ENCODE measurements around the gene PLXNA3.
"Not testable (repeated sequence)": the region's sequence is repeated elsewhere in the genome, so short reads cannot be mapped to it uniquely, and the experiment has no call there.

Gene PLXNA3

DNA sequence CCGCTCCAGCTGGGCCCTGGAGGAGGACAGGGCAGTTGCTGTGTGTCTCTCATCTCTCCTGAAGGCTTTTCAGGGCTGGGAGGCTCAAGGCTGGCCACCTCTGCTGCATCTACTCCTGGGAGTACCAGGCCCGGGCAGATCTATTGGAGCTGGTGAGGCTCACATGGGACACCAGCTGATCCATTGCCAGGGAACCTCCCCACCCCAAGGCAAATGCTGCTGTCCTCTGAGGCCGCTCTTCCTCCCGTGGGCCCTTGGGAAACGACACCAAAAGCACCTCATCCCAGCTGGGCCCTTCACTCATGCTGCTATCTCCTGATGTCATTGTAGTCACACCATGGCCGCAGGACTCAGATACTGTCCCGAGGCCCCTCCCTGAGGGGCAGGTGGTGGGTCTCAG lies 24.7 kb downstream of the PLXNA3 start:
- no peak for DNase-seq

DNA sequence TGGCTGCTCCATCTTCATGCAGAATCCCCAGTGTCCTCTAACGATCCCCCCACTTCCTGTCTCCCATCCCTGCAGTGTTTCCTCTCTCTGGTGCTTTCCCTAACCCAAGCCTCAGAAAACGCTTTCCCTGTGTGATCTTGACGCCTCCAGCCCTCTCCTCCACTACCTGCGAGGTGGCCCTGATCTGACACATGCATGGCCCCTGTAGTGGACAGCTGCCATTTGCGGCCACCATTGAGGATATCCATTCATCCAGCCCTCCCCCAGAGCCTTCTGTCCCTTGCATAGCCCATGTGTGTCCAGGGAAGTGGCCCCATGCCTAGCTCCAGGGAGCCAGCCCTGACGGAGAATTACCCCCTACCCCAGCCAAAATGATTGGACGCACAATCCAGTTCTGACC lies 25.2 kb downstream of the PLXNA3 start:
- no peak for DNase-seq

DNA sequence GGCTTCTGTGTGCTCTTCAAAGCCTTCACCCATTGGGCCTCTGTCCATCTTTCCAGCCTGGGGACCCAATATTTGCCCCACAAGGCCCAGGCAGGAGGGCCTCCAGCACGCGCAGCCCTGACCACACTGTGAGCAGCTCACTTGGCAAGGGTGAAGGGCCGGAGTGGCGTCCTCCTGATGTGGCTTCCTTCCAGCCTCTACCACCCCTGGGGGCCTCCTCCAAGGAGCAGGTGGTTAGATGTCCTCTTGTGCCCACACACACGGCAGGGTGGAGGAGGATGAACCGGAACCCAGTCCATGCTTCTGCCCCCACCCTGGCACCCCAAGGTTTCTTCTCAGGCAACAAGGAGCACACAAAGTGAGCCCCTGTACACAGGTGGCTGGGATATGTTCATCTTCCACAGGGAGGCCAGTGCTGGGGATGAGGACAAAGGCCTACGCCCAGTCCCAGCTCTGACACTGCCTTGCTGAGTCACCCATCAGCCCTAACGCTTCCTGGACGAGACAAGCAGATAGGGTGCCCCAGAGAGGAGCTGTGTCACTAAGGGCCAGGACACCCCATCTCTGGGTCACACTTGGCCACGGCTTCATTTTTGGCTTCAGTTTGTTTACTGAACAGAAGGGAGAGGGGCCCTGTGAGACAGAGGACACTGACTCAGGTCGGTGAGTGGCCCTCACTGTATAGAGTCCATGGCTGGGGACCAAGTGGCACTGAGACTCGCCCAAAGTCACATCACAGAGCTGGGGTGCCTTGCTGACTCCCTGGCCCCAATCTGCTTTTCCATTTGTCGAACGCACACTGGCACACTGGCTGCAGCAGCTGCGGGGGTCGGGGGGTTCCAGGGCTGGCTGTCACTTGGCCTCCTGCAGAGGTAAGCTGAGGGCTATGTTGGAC lies 26.4 kb downstream of the PLXNA3 start:
- peak; percentile 38 for DNase-seq

DNA sequence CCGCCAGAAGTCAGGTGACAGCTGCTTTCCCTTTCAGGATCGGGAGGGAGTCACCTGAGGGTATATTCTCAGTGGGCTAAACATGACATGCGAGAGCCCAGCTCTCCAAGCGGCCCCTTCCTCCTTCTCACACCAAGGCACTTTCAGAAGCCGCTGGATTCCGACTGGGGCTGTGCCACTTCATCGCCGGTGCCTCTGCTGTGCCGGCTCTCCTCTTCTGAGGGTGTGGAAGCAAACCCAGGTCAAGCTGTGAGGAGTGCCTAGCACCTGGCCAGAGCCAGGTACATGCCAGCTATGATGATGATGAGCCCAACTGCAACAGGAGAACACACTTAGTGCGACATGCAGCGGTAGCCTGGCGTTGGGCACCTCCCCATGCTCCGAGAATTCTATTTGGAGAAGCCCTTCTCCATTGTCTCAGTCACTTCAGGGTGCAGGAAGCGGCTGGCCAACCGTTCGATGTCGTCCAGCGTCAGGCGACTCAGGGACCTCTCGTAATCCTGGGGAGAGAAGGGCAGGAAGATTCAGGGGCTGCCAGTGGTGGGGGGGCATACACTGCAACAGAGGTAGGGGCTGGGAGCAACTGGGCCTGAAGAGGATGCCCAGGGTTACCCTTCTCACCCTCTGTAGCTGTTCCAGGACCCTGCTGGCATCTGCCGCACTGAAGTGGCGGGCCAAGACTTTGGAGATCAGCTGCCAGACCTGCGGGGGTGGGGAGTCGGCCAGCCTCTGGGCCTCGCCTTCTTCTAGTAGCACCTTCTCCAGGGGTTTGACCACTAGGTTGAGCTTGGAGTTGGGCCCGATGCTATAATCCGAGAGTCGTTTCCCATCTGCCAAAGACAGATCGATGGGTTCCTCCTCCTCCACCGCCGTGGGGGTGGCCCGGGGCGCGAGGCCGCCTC lies 27.3 kb downstream of the PLXNA3 start:
- DNase-seq = no peak

DNA sequence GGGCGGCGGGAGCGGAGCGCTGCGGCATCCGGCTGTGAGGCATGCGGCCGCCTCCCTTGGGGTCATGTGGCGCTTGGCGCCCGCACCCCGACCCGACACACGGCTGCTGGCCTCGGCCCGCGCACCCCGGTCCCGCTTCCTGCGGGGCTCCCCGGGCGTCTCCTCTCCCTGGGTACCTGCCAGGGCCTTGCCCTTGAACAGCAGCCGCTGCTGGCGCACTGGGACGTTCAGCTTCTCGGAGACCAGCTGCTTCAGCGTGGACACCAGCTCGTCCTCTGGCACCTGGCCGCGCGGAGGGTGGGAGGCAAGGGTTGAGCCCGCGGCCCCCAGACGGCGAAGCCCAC lies 27.9 kb downstream of the PLXNA3 start:
- peak; percentile 20 for DNase-seq

DNA sequence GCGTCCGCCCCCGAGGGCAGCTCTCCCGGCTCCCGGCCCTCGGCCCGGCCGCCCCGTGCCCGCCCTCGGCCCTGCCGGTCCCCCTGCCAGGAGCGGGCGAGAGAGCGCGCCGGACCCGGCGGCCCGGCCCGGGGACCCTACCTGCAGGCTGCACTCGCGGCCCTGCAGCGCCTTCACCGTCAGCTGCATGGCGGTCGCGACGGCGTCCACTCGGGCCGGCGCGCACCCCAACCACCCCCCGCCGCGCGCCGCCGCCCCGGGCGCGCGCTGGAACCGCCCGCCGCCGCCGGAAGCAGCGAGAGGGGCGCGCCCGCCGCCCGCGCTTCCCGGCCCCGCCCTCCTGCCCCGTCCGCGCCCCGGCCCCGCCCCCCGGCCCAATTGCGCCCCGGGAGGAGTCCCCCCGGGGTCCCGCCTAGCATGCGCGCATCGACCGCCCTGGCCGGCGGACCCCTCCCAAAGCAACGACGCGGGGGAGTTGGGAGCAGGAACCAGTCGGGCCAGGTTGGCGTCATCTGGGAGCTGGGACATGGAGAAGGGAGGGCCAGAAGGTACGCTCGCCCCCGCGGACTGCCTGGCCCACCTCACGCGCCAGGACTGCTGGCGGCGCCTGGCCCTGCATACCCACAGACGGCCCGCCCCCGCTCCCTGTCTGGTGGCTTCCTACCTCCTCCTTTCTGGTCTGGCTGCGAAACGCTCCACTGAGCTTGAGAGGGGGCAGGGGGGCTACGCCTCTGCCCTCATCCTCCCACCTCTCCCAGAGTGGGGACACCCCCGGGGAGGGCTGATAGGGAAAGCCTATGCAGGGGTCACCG lies 28.5 kb downstream of the PLXNA3 start, which contains the start of gene UBL4A:
Gene UBL4A (minus strand): TSS at position 220 of the 812 bp plus-strand sequence. CDS start 31 bp downstream, at position 189.
- peak; percentile 57 for DNase-seq

DNA sequence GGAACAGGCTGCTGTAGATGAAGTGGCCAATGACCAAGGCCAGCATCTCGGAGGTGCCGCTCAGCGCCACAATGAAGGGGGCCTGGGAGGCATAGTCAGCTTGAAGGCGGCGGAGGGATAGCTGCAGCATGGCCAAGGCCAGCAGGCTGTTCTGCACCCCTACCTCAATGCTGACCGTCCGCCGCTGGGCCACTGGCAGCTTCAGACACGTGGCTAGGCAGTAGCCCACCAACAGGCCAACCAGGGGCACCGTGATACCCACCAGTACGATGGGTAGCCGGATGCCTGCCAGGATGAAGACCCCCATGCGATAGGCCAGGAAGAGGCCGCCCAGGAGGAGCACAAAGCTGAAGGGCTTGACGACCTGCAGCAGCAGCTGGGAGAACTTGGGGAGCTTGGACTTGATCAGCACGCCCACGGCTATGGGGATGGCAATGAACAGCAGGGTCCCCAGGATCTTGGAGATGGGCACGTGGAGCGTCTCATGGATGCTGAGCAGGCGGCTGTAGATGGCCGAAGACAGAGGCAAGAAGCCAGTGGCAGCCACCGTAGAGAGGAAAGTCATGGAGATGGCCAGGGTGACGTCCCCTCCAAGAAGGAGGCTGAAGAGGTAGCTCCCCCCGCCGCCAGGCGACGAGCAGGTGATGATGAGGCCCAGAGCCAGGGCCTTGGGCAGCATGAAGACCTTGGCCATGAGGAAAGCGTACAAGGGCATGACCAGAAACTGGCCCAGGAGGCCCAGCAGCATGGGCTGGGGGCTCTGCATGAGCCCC lies 29.6 kb downstream of the PLXNA3 start:
- DNase-seq = no peak

DNA sequence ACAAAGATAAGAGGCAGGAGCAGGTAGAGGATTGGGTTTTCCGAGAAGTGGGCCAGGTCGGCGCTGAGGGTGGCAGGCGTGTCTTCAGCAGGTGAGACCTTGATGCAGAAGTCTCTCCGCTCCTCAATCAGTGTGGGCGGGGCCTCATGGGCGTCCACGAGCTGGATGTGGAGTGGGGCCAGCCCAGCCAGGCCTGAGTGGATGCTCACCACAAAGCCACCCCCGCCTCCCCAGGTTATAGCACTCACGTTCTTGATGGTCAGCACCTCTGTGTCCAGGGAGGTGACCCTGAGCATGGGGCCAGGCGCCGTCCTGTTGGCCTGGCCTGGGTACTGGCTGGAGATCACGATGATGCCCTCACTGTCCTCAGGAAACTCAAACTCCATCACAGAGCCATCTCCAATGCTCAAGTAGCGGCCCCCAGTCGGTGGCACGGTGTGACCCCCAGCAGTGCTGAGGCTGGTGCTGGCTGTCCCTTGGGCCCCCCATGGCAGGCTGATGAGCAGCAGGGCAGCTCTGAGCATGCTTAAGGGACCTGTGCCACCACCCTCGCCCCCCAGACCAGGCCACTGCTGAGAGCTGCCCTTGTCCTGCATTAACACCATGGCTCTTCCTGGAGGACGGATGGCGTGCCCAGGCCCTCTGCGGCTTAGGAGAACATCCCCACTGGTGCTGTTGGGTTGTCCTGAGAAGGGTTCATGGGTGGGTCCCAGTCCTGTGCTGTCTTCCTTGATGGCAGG lies 30.4 kb downstream of the PLXNA3 start:
- DNase-seq = no peak

DNA sequence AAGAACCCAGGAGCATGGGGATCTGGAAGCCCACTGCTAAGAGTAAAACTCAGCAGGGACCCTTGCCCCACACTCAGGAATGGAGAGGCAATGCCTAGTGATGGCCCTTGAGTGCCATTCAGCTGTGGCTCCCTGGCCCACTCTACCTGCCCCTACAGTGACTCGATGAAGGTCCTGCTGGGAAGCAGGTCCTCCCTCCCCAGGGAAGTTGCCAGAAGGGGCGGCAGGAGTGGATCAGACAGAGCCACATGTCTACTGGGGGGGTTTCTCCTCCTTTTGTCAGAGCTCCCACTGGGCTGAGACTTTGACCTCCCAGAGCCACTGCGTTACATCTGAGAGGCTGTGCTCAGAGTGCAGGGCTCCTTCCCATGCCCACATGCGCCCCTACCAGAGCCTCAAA lies 31.1 kb downstream of the PLXNA3 start:
- no peak for DNase-seq

DNA sequence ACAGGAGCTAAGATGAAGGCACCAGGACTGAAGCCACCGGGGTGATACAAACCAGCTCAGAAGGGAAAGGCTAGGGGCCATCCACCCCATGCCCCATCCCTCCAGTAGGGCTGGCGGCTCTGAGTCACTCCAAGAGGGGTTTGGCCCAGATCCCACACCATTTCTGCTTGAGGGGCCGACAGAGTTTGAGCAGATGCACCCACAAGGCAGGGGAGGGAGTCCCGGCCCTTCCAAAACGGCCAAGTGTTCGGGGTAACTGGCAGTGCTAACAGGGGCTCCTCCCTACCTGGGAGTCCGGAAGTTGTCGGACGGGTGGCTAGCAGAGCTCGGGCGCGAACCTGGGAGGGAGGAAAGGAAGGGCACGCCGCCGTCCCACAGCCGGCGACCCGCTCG lies 31.9 kb downstream of the PLXNA3 start:
- DNase-seq = peak; percentile 14

DNA sequence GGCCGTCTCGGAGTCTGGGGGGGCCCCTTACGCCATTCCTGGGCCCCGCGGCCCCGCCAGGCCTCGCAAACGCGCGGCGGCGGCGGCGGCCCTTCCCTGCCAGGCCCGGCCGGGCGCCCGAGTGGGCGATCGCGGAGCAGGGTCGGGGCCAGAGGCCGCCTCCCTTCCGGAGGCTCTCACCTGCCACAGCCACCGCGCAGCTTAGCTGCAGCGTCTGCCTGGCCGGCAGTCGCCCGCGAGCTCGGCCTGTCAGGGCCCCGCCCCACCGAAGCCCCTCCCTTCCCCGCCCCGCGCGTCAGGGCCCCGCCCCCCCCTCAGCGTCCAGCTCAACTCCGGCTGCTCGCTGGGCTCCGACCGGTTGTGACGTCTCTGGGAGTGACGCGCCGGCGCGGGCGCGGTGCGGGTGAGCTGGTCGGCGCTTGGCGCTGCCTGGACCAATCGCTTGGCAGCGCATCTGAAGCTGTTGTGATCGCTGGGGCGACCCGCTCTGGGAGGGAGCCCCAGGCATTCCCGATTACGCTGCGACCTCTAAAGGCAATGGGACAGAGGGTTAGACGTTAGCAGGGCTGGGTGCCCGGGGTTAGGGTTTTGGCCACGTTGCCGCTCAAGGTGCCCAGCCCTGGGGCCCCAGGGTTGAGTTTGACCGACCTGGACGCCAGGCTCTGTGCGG lies 32.5 kb downstream of the PLXNA3 start, which contains the start of gene SLC10A3:
Gene SLC10A3 (minus strand): TSS at position 216 of the 670 bp plus-strand sequence. CDS start 1,689 bp downstream, outside the sequence.
- peak; percentile 96 for DNase-seq

DNA sequence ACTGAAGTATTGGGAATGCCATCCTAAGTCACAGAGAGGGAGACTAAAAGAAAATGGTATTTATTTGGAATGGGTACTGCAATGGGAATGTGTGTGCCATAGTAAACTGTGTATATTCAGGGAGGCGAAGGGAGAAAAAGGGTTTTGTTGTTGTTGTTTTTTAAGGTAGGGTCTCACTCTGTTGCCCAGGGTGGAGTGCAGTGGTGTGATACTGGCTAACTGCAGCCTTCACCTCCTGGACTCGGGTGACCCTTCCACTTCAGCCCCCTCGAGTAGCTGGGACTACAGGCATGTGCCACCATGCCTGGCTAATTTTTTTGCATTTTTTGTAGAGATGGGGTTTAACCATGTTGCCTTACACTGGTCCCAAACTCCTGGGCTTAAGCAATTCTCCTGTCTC lies 36.6 kb downstream of the PLXNA3 start:
- no peak for DNase-seq

DNA sequence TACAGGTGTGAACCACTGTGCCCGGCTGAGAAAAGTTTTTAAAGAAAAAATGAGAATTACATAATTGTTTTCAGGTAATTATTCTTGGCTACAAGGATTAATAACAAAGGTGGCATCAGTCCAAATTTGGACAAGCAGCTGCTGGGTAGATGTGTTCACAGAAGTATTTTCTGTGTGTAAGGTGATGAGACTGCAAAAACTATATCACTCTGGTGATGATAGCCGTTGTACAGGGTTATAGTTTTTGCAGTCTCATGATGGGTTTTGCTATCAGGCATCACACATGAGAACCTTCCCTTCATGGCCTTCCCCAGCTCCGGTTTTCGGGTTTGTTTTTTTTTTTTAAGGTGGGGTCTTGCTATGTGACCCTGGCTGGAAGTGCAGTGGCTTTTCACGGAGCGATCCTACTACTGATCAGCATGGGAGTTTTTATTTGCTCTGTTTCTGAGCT lies 37.4 kb downstream of the PLXNA3 start:
- no peak for DNase-seq

DNA sequence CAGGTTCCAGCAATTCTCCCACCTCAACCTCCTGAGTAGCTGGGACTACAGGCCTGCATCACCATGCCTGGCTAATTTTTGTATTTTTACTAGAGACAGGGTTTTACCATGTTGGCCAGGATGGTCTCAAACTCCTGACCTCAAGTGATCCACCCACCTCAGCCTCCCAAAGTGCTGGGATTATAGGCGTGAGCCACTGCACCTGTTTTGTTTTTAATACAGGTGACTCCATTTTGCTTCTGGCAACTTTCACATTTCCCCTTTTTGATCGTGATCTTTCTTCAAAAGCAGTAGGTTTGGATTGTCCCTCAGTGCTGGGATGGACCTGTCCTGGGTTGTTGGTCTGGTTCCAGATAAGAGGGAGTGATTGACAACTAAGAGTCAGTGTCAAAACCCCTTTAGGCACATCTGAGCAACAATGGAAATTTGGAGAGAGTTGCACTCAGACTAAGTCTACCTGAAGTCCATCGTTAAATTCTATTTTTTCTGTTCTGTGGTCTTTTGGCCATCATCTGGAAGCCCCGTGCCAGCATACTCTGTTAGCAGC lies 38.6 kb downstream of the PLXNA3 start:
- not testable (repeated sequence) for DNase-seq

DNA sequence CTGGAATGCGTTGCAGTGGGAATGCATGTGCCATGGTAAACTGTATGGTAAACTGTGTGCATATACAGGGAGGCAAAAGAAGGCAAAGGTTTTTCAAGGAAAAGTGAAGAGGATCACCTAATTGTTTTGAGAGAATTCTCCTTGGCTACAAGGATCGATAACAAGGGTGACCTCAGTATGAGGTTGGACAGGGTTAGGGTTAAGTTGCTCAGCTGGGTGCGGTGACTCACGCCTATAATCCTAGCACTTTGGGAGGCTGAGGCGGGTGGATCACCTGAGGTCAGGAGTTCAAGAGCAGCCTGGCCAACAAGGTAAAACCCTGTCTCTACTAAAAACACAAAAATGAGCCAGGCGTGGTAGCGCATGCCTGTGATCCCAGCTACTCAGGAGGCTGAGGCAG lies 43.3 kb downstream of the PLXNA3 start:
- DNase-seq = not testable (repeated sequence)

DNA sequence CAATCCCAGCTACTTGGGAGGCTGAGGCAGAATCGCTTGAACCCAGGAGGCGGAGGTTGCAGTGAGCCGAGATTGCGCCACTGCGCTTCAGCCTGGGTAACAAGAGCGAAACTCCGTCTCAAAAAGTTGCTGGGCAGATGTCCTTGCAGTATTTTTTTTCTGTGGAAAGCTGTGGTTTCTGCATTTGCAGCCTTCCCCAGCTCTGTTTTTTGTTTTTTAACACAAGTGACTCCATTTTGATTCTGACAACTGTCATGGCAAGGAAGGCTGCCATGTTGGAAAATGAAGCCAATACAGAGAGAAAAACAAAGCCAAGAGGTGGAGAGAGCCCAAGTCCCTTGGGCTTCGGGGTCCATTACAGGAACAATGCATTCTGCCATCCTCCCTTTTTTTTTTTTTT lies 44.0 kb downstream of the PLXNA3 start:
- no peak for DNase-seq

DNA sequence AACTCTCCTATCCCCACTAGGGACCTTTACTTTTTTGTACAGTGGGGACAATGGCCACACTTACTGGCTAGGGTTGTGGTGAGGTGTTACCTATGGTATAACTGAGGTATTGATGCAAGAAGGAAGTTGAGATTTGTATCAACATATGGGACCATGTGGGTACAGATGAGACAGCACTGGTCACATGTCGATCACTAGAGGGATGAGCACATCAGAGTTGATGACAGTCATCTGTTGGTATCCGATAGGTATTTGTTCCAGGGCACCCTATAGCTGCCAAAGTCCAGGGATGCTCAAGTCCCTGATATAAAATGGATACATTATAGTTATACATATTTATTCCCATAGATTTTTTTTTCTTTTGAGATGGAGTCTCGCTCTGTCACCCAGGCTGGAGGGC lies 44.9 kb downstream of the PLXNA3 start:
- no peak for DNase-seq

DNA sequence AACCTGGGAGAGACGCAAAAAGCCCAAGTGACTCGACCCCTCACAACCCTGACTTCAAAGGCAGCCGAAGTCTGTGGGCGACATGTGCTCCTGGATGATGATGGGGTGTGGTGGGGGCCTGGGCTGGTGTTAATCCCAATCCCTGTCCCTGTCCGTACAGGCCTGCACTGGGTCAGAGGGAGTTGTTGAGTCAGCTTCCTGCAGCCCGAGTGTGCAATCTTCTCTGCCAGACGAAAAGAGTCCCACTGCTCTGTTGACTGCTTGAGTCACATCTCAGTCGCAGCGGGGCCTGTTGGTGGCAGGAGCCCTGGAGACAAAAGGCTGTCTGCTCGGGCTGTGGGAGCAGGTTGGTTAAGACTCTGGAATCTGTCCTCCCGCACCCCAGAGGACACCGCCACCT lies 47.7 kb downstream of the PLXNA3 start:
- DNase-seq = no peak

DNA sequence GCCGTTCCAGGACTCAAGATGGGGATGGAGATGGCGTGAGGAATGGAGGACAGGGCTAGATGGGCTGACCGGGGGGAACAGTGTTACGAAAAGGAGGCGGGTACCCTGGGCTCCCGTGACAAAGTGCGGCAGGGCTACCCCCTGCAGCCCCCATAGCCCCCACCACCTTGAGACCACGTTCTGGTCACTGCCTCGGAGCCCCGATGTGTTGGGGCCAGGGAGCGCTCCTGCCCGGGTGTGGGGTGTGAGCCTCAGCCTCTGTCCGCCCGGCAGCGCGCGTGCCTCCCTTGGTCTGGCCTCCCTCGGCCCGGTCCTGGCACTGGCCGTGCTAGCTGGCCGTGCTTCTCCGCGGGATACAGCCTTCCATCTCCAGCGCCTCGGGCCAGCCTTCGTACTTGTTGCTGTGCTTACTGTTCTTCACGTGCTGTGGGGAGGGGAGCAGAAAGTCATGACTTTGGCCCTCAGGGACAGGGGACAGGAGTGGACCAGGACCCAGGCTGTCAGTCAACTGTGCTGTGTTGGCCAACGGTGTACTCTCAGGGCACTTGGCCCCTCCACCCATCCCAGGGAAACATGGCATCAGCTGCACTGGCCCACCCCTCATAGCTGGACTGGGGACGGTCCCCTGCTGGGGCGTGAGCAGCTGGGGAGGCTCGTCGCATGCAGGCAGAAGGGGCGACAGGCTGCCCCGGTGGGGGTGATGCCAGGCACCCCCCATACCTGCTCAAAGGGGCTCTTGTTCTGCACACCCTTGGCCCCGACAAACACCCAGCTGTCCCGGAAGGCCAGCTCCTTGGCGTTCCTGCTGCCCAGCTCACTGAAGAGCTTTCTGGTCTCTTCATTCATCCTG lies 48.6 kb downstream of the PLXNA3 start:
- no peak for DNase-seq

Measured in CD4-positive, alpha-beta T cell treated with Interferon gamma for 1 hour (primary cell).